Activated naive CD4-positive, alpha-beta T cell treated with anti-CD3 and anti-CD28 coated beads for 36 hours (primary cell): Measurements from ENCODE around the gene NAV2. TPM values are rescaled to one million over a fixed set of nuclear protein-coding genes. Genes with fewer than 3 reads are reported as not detected.

Experiments
- CTCF ChIA-PET: fragments of 350-600 bp; sonication (Branson Sonifier 250); formaldehyde crosslinking; loops from one replicate; lab custom pipeline; 2021; ENCODE audit warnings: antibody characterized with exemption; lab: Charles Lee
- DNase-seq: peaks from one replicate; pipeline ENCODE4 v3.0.0-alpha.2; 2020
- H3K27ac Mint-ChIP-seq: one replicate; pipeline ENCODE4 v1.8.0; 2021; ENCODE audit warnings: mild to moderate bottlenecking, mixed read lengths
- H3K27me3 Mint-ChIP-seq: one replicate; pipeline ENCODE4 v1.8.0; 2021; ENCODE audit warnings: low read depth, mixed read lengths
- H3K36me3 Mint-ChIP-seq: one replicate; pipeline ENCODE4 v1.8.0; 2021; ENCODE audit warnings: low read depth, mixed read lengths
- H3K4me1 Mint-ChIP-seq: one replicate; pipeline ENCODE4 v1.8.0; 2021; ENCODE audit warnings: low read depth, mixed read lengths
- H3K4me3 Mint-ChIP-seq: one replicate; pipeline ENCODE4 v1.8.0; 2021; ENCODE audit warnings: mild to moderate bottlenecking, moderate library complexity, mixed read lengths
- H3K9me3 Mint-ChIP-seq: one replicate; pipeline ENCODE4 v1.8.0; 2021; ENCODE audit warnings: mixed read lengths
- intact Hi-C: fragments of 100-400 bp; cut with micrococcal nuclease; formaldehyde crosslinking; loops from one replicate; pipeline ENCODE4 v1.15.1; 2023
- total RNA-seq, 2 experiments: library from RNA; stranded (reverse); gene quantifications; one replicate each; pipeline ENCODE4 v1.2.3, GENCODE V29; 2021

The NAV2 gene
- total RNA-seq, 2 experiments from 2014 or later = 0.20 to 0.41 TPM

DNA sequence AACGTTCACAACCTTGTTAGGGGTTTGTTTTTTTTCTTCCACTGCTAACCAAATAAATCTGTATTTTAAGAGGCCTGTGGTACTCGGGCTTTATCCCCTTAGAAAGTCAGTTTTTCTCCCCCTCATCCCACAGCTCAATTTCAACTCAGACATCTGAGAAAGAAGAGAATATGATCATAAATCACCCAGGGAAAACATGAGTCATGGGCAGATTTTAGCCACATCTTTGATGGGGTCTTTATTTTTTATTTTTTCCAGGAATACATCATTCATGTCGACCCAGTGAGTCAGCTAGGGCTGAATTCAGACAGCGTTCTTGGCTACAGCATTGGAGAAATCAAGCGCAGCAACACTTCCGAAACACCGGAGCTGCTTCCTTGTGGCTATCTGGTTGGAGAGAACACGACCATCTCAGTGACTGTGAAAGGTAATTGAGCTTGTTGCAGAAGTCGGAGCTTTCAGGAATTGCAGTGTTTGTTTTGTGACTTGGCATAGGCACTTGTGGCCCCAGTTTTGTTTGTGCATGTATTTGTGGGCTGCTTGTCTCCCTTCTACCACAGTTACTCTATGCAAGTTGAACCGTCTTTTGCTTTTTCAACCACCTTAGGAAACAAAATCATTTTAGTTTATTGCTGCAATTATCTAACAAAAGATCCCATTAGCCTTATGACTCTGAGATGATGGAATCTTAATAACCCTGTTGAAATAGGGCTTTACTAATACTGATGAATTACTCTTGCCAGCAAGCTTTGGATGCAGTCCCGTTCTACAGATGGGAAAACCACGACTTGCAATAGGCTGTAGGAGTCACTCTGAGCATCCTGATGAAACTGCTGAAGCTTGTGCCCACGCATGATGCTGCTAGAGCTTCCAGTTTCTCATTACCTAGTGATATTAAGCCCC lies 384.9 kb downstream of the NAV2 start:
- Mint-ChIP-seq H3K36me3 (no peaks in the 10 kb centered on the region), H3K4me3 (no peak overlapping the region), H3K4me1 (no peaks in the 10 kb centered on the region), H3K9me3 (no peaks in the 10 kb centered on the region), H3K27me3 (no peaks in the 10 kb centered on the region), H3K27ac (no peak overlapping the region)
- no peak for DNase-seq
- intact Hi-C loops = no loop called here
- CTCF ChIA-PET = interaction anchor here (0.7 kb wide), 1 partner anchor 144 kb away, joined by 4 read pairs; no protein-coding TSS in a partner anchor

DNA sequence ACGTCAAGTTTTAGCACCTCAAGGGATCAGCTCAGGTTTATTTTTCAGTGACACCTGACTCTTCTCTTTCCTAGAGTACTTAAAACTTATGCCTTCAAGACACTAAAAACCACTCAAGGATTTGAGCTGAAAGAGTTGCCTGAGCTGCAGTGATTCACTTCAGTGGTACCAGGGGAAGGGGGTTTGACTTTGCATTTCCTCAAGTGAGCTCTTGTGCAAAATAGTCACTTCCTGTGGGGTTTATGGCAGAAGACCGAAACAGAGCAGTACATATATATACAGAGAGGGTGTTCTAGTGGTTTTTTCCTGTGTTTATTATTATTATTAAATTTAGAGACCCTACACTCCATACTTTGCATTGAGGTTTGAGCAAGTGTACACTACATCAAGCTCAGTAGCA lies 386.9 kb downstream of the NAV2 start:
- Mint-ChIP-seq H3K27me3 (no peaks in the 10 kb centered on the region), H3K36me3 (no peaks in the 10 kb centered on the region), H3K4me1 (no peaks in the 10 kb centered on the region), H3K27ac (no peak overlapping the region), H3K9me3 (no peaks in the 10 kb centered on the region), H3K4me3 (no peak overlapping the region)
- intact Hi-C loops = no loop called here
- no peak for DNase-seq
- CTCF ChIA-PET = no interaction called here

DNA sequence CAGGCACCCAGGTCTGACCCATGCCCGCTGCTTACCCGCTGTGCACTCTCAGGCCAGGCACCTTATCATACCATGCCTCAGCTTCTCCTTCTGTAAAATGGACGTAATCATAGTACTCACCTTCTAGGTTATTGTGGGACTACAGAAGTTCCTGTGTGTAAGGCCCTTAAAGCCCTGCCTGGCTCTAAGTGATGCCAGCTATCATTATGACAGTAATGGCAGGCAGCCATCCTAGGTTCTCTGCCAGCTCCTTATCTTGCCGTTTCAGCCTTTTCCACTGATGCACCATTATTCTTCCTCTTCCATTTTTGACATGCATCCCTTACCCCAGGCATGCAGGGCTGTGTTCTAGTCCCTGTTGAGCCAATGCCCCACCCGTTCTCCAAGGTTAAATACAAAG lies 389.8 kb downstream of the NAV2 start:
- Mint-ChIP-seq H3K36me3 (no peaks in the 10 kb centered on the region), H3K9me3 (no peaks in the 10 kb centered on the region), H3K4me1 (no peaks in the 10 kb centered on the region), H3K4me3 (no peak overlapping the region), H3K27me3 (no peaks in the 10 kb centered on the region), H3K27ac (no peak overlapping the region)
- CTCF ChIA-PET = interaction anchor here (0.6 to 2.9 kb wide), 2 partner anchors 26 to 269 kb away, joined by 3 to 8 read pairs; no protein-coding TSS in a partner anchor
- intact Hi-C loops = no loop called here
- DNase-seq = no peak

DNA sequence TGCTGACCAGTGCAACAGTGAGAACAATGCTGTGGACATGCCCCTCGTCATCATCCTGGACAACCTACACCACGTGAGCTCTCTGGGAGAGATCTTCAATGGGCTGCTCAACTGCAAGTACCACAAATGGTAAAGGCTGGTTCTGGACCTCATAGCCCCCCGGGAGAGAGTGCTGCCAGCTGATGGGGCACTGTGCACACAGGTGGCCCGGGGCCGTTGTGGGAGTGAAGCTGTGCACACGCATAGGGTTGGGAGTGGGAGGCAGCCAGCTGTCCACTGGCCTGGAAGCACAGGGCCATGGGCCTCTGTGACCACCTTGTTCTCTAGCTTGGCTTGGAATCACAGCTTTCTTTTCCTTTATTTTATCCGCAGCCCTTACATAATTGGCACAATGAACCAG lies 390.6 kb downstream of the NAV2 start:
- no peaks in the 10 kb centered on the region for H3K4me1 Mint-ChIP-seq
- intact Hi-C loops = no loop called here
- no peak overlapping the region for H3K4me3 Mint-ChIP-seq
- H3K9me3 Mint-ChIP-seq = no peaks in the 10 kb centered on the region
- H3K27ac Mint-ChIP-seq = no peak overlapping the region
- H3K27me3 Mint-ChIP-seq = no peaks in the 10 kb centered on the region
- H3K36me3 Mint-ChIP-seq = no peaks in the 10 kb centered on the region
- CTCF ChIA-PET = interaction anchor here (0.6 to 2.9 kb wide), 2 partner anchors 25 to 268 kb away, joined by 3 to 8 read pairs; no protein-coding TSS in a partner anchor
- DNase-seq = no peak

DNA sequence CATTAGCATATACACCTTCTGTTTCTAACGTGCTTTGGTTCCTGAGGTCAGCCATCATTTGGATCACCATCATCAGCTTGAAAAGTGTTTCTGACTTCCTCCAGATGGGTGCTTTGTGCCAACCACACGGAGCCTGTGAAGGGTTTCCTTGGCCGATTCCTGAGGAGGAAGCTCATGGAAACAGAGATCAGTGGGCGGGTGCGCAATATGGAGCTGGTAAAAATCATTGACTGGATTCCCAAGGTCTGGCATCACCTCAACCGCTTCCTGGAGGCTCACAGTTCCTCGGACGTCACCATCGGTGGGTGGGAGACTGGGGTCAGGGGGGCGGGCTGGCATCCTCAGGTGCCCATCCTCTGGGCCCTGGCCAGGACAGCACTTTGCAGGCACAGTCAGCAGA lies 392.8 kb downstream of the NAV2 start:
- Mint-ChIP-seq H3K27me3 (no peaks in the 10 kb centered on the region), H3K27ac (no peak overlapping the region), H3K36me3 (no peaks in the 10 kb centered on the region), H3K4me3 (no peak overlapping the region), H3K9me3 (no peaks in the 10 kb centered on the region), H3K4me1 (no peaks in the 10 kb centered on the region)
- DNase-seq = no peak
- CTCF ChIA-PET = interaction anchor here (0.7 to 1.6 kb wide), 2 partner anchors 50 to 154 kb away, joined by 3 to 5 read pairs; no protein-coding TSS in a partner anchor
- intact Hi-C loops = no loop called here

DNA sequence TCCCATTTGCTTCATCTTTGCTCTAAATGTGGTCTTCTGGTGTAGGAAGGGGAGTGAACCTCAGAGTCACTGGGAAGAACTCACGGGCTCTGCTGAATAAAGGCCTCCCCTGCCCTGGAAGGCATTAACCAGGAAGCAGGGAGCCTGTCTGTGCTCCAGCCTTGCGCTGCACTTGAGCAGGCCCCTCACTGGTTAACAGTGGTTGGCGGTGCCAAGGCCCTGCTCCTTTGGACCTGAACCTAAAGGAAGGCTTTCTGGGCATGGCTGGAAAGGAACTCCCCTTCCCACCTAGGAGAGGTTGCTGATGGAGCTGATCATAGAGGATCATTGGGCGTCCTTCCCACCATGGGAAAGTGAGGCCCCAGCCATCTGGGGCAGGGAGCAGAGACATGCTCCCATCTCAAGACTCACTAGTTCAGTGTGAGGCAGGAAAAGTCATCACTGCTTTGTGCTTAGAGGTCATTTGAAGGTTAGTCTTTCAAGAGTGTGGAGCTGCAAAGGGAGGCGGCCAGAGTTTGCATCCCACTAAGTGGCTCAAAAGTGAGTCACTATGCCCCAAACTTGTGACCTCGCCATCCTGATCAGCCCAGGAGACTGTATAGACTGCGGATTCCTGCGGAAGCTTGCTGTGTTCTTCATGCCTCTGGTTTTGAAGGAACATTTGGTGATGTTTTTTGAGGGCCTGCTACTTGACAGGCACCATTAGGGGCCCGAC lies 397.3 kb downstream of the NAV2 start:
- no peak overlapping the region for H3K27ac Mint-ChIP-seq
- intact Hi-C loops = no loop called here
- no peak for DNase-seq
- H3K4me1 Mint-ChIP-seq = no peaks in the 10 kb centered on the region
- peaks cover 2% of the 10 kb centered on the region for H3K27me3 Mint-ChIP-seq
- no peaks in the 10 kb centered on the region for H3K9me3 Mint-ChIP-seq
- no peak overlapping the region for H3K4me3 Mint-ChIP-seq
- H3K36me3 Mint-ChIP-seq = no peaks in the 10 kb centered on the region
- CTCF ChIA-PET = interaction anchor here (0.8 to 2.7 kb wide), 4 partner anchors 16 to 160 kb away, joined by 3 to 10 read pairs (median 6); no protein-coding TSS in a partner anchor

DNA sequence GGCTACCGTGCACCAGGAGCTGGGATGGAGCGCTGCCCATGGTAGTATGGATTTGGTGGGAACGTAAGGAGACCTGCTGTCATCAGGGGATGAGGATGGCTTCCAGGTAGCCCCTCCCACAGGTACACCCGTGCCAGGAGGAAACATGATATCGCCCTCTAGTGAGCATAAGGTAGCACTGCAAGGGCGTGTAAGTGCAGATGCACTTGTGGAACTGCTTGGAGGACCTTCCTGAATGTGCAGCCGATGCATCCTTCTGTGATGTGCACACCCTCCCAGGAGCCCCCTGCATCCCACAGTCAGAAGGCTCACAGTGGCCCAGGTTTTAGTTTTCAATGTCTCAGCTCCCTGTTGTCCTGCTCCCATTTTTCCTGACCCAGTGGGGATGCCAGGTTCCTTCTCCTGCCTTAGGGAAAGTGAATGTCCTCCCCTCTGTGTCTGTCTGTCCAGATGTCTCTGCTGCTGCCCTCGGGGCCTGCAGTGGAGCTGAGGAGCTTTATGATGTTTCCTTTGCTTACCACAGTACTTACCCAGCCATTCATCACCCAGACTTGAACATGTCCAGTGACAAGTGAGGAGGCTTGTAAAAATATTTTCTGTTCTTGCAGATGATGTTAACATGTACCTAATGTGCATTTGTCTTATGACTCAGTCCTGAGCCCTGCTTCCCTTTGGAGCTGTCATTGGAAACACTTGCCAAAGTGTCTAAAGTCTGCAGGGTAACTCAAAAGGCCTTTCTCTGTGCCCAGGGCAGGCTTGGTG lies 398.5 kb downstream of the NAV2 start:
- intact Hi-C loops = loop anchor here (1.0 kb wide), 2 partner anchors 160 to 173 kb away; no protein-coding TSS in a partner anchor
- peak; percentile 68 for DNase-seq
- Mint-ChIP-seq H3K27me3 (peaks cover 2% of the 10 kb centered on the region), H3K4me3 (no peak overlapping the region), H3K4me1 (no peaks in the 10 kb centered on the region), H3K27ac (no peak overlapping the region), H3K9me3 (no peaks in the 10 kb centered on the region), H3K36me3 (no peaks in the 10 kb centered on the region)
- CTCF ChIA-PET = interaction anchor here (0.9 to 8.2 kb wide), 11 partner anchors 15 to 244 kb away, joined by 3 to 46 read pairs (median 4); no protein-coding TSS in a partner anchor

DNA sequence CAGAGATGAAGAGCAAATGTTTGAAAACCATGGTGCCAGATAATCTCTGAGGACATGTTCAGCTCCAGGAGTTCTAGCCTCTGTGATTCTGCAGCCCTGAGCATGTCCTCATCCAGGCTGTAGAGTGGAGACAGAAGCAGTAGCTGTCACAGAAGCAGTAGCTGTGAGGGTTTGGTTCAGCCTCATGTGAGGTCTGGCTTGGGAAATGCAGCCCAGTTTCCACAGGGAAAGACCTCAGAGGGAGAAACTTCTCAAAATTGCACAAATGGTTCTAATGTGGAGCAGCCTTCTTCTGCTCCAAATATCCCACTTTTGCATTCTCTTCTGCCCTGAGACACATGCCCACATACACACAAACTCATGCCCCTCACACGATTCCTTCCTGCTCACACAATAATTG lies 399.2 kb downstream of the NAV2 start:
- peaks cover 2% of the 10 kb centered on the region for H3K27me3 Mint-ChIP-seq
- CTCF ChIA-PET = interaction anchor here (0.9 to 8.2 kb wide), 11 partner anchors 17 to 244 kb away, joined by 3 to 46 read pairs (median 4); no protein-coding TSS in a partner anchor
- no peak for DNase-seq
- H3K27ac Mint-ChIP-seq = no peak overlapping the region
- intact Hi-C loops = loop anchor here (1.0 kb wide), 2 partner anchors 161 to 174 kb away; no protein-coding TSS in a partner anchor
- H3K4me3 Mint-ChIP-seq = no peak overlapping the region
- H3K9me3 Mint-ChIP-seq = no peaks in the 10 kb centered on the region
- H3K36me3 Mint-ChIP-seq = no peaks in the 10 kb centered on the region
- no peaks in the 10 kb centered on the region for H3K4me1 Mint-ChIP-seq

DNA sequence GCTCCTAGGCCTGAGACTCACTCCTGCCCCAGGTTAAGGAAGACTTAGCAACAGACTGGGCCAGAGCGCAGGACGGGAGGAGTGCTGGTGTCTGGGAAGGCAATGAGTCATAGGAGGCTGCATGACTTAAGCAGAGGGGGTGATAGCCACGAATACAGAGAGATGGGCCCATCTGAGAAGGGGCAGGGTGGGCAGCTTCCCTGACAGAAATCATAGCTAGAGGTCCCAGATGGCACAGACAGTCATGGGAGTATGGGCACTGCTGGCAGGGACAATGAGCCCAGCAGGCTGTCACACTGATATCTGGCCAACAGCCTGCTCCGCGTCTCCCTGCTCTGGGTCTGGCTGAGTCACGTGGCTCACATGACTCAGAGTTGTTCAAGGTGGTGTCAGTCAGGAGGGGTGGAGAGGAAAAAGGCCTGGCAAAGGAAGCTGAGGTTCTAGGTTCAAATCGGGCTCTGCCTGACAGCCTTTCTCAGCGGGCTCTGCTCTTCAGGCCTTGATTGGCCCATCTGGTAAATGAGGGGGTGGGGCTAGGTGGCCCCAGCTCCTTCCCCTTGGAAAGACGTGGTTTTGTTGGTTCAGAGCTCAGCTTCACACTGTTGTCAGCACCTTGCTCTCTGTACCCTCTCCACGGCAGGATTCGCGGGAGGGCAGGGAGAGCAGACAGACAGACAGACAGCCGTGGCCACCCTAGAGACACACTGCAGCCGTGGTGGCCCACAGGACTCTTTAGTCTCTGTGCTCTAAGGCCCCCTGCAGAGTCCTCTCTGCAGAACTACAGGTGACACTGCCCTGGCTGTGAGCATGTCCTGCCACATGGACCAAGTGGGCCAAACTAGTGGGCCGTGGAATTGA lies 399.9 kb downstream of the NAV2 start:
- H3K4me1 Mint-ChIP-seq = no peaks in the 10 kb centered on the region
- H3K9me3 Mint-ChIP-seq = no peaks in the 10 kb centered on the region
- peaks cover 2% of the 10 kb centered on the region for H3K27me3 Mint-ChIP-seq
- peak; percentile 25 for DNase-seq
- H3K36me3 Mint-ChIP-seq = no peaks in the 10 kb centered on the region
- intact Hi-C loops = no loop called here
- H3K27ac Mint-ChIP-seq = no peak overlapping the region
- CTCF ChIA-PET = interaction anchor here (0.9 to 8.2 kb wide), 12 partner anchors 16 to 247 kb away, joined by 3 to 46 read pairs (median 4); no protein-coding TSS in a partner anchor
- H3K4me3 Mint-ChIP-seq = no peak overlapping the region

DNA sequence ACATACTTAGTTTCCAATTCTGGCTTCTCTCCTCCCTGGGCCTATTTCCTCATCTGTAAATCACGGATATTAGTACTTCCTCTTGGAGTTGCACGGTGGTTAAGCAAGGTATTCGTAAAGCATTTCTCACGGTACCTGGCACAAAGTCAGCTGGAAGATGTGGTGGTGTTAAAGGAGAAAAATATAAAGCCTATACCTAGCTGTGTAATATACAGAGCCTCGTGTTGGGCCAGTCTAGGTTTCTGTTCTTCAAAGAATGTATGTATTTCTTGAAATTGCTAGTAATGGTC lies 400.5 kb downstream of the NAV2 start:
- no peak for DNase-seq
- H3K9me3 Mint-ChIP-seq = no peaks in the 10 kb centered on the region
- H3K4me1 Mint-ChIP-seq = no peaks in the 10 kb centered on the region
- H3K4me3 Mint-ChIP-seq = no peak overlapping the region
- H3K27ac Mint-ChIP-seq = no peak overlapping the region
- H3K36me3 Mint-ChIP-seq = no peaks in the 10 kb centered on the region
- CTCF ChIA-PET = interaction anchor here (1.2 to 8.2 kb wide), 5 partner anchors 15 to 247 kb away, joined by 4 to 46 read pairs (median 4); no protein-coding TSS in a partner anchor
- peaks cover 2% of the 10 kb centered on the region for H3K27me3 Mint-ChIP-seq
- intact Hi-C loops = no loop called here

DNA sequence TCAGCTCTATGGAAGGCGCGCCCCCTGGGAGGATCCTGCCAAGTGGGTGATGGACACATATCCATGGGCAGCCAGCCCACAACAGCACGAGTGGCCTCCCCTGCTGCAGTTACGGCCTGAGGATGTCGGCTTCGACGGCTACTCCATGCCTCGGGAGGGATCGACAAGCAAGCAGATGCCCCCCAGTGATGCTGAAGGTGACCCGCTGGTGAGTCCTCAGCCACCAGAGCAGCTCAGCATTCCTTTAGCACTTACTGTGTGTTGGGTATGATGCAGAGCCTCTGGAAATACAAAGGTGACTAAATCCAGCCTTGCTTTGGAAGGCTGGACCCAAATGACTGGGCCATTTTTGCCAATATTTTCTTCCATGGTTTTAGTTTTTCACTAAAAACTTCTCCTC lies 402.0 kb downstream of the NAV2 start:
- Mint-ChIP-seq H3K4me3 (no peak overlapping the region), H3K27me3 (peaks cover 2% of the 10 kb centered on the region), H3K36me3 (no peaks in the 10 kb centered on the region), H3K9me3 (no peaks in the 10 kb centered on the region), H3K4me1 (no peaks in the 10 kb centered on the region), H3K27ac (no peak overlapping the region)
- CTCF ChIA-PET = interaction anchor here (1.4 to 8.2 kb wide), 2 partner anchors 14 to 237 kb away, joined by 3 to 46 read pairs; no protein-coding TSS in a partner anchor
- no peak for DNase-seq
- intact Hi-C loops = no loop called here
